ENCODE data around the gene GAGE10.
"Not testable (repeated sequence)": the region's sequence is repeated elsewhere in the genome, so short reads cannot be mapped to it uniquely, and the experiment has no call there.

Gene GAGE10

DNA sequence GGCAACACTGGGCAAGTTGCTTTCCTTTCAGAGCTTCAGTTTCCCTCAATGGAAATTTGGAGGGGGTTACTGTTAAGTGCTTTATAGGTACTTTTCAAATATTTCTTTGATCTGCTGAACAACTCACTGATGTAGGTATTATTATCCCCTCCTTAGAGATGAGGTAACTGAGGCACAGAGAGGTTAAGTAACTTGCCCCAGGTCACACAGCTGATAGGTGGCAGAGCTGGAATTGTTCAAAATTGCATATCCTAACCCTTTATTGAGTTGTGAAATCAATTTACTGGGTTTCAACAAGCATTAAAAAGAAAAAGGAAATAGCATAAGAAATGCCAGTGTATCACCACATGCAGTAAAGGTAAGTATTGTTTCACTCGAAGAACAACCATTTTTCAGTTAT lies 27.2 kb upstream of the GAGE10 start:
- DNase-seq (ENCODE audit: low read depth in 2 of 2), result no peak

DNA sequence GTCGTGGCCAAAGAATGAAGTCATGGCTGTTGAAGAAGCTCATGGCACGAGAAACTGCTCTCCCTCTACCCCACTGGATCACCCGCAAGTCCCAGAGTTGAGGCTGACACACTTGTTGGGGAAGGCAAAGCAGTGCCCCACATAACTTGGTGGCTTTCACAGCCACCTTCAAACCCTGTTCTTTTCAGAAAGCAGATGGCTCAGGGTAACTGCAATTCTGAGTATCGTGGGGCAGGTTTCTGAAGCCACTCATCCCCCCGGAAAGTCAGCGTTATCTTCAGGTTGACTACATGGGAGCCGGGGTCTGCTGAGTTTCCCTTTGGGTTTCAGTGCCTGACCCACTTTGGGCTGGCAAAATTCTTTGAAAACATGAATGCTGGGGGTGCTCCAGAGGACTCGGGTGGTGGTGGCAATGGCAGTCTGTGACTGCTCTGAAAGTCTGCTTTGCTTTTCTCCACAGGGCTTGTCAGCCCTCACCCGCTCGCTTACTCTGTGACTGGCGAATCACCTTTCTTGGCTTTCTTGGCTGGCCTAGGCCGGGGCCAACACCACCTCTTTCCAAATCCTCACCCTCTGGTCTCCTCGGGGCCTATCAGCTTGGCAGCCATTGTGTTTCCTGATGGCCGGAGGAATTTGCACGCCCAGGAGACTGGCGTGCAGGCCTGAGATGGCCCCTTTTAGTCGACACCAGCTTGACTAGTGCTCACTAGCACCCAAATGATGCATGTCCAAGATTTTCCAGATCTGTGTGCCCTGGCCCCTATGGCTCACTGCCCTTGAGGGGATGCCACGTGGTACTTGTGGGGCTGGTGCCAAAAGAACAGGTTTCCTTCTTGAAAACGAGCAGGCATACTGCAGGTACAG lies 26.5 kb upstream of the GAGE10 start:
- DNase-seq (ENCODE audit: low read depth in 2 of 2), result no peak

GRCh38 chrX:49277535-49277830 lies 26.0 kb upstream of the GAGE10 start:
- no peak for DNase-seq (ENCODE audit: low read depth in 2 of 2)

GRCh38 chrX:49278081-49278480 lies 25.4 kb upstream of the GAGE10 start:
- no peak for DNase-seq (ENCODE audit: low read depth in 2 of 2)

- no peak for DNase-seq (ENCODE audit: low read depth in 2 of 2)
Observed at GRCh38 chrX:49282647-49283011, 20.8 kb upstream of the GAGE10 start.

DNA sequence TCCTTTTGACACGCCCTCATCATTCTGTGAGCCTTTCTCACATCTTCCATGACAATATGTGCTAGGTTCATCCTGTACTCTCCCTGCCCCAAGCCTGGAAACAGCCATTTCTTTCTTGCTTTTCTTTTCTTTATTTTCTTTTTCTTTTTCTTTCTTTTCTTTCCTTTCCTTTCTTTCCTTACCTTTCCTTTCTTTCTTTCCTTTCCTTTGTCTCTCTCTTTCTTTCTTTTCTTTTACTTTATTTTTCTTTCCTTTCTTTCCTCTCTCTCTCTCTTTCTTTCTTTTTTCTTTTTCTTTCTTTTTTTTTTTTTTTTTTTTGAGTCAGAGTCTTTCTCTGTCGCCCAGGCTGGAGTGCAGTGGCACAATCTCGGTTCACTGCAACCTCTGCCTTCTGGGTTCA lies 19.2 kb upstream of the GAGE10 start:
- no peak for DNase-seq (ENCODE audit: low read depth in 2 of 2)

- DNase-seq (ENCODE audit: low read depth in 2 of 2), result no peak
Observed at GRCh38 chrX:49286136-49286535, 17.3 kb upstream of the GAGE10 start.

DNA sequence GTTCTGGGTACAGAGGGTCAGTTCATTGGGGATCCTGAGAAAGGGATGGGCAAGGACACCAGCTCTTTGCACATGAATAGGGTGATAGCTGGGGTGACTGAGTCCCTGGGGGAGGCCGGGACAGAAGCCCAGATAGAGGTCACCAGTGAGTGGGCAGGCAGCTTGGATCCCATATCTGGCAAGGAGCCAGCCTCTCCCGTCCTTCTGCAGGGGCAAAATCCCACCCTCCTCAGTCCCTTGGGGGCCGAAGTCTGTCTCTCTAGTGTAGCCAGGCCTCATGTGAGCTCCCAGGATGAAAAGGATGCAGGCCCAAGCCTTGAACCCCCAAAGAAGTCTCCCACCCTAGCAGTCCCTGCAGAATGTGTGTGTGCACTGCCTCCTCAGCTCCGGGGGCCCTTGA lies 16.9 kb upstream of the GAGE10 start:
- DNase-seq (ENCODE audit: low read depth in 2 of 2), result no peak

DNA sequence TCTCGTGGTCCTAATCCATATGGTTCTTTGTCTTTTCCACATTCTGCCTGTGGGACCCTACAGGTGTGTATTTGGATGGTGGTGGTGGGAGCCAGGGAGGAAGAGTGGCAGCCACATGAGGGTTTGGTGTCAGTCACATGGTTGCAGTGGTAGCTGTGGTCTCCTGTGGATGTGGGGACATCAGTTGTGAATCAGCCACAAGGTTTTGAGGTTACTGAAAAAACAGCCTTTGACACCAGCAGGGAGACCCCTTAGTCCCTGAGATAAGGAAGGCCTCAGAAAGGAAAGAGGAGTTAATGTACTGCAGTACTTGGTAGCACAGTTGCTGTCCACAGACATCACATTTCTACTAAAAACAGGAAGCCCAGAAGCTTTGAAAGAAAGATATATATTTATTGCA lies 15.8 kb upstream of the GAGE10 start:
- no peak for DNase-seq (ENCODE audit: low read depth in 2 of 2)

GRCh38 chrX:49290215-49290614 lies 13.2 kb upstream of the GAGE10 start:
- DNase-seq (ENCODE audit: low read depth in 2 of 2), result no peak

DNA sequence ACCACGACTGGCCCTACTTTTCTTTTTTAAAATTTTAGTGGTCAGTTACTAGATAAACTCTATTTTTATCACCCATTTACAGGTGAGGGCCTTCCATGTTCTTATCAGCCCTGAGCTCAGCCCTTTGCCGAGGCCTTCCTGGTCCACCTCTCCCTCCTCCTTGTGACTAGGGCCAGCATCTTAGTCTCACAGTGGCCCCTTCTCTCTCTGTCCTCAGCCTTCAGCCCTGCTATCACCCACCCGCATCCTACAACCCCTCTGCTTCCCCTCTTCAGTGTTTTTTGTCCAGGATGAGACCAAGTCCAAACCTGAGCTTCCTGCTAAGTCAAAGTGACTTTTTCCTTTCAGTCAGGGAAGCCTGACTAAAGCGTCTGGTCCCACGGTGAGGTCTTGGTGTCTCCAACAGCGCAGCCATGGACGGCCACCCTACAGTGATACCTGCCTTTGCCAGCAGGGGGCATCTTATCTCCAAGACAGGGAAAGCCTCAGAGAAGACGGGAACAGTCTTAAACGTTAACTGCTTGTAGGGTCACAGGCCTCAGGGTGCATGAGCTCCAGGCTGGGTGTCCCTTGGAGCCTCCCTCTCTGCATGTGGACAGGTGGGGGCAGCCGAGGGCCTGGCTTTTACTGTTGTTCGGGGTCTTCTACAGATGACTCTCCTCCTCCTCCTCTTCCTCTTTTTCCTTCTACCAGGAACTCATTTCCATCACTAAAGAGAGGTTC lies 11.7 kb upstream of the GAGE10 start:
- DNase-seq (ENCODE audit: low read depth in 2 of 2), result no peak

DNA sequence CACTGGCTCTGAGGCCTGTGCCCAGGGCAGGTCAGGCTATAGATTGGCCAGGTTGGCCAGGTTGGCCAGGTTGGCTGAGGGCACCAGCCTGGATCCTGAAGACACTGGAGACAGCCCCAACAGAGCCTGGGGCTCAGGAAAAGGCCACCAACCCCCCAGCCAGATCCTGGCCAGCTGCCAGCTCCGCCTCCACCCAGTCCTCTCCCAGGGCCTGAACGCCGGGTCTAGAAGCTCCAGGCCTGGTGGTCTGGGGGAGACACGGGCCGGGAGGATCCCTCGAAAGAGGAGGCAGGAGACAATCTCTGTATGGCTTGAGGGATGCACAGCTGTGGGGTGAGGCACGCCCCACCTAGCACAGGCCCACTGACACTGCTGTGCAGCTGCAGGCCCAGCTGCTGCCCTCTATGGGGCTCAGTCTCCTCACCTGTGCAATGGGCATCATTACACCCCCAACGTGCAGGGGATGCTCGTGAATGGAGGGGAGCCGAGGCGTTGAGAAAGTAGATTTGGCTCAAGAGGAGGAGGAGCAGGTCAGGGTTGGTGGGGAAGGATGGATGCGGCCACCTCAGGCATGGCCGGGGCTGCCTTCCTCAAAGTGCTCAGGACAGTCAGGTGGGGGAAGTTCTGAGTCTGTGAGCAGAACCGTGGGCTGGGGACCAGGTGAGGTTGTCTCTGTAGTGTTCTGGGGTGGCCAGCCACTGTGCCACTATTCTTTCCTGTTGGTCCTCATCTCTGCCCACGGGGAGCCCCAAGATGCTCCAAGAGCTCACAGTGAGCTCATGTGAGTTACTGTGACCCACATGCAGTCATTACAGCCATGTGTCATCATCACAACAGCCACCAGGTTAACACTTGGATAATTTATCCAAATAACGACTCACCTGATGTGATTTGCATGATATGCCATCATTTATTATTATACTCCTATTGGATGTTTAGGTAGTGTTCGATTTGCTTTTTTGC lies 10.8 kb upstream of the GAGE10 start:
- DNase-seq (ENCODE audit: low read depth in 2 of 2), result no peak

DNA sequence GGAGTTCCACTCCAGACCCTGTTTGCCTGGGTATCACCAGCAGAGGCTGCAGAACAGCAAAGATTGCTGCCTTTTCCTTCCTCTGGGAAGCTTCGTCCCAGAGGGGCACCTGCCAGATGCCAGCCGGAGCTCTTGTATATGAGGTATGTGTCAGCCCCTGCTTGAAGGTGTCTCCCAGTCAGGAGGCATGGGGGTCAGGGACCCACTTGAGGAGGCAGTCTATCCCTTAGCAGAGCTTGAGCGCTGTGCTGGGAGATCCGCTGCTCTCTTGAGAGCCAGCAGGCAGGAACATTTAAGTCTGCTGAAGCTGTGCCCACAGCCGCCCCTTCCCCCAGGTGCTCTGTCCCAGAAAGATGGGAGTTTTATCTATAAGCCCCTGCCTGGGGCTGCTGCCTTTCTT lies 4.2 kb upstream of the GAGE10 start:
- not testable (repeated sequence) for DNase-seq (ENCODE audit: low read depth in 2 of 2)

GRCh38 chrX:49300703-49301102 lies 2.7 kb upstream of the GAGE10 start:
- no peak for DNase-seq (ENCODE audit: low read depth in 2 of 2)

- not testable (repeated sequence) for DNase-seq (ENCODE audit: low read depth in 2 of 2)
Observed at GRCh38 chrX:49307775-49308174, 4.3 kb downstream of the GAGE10 start.

DNA sequence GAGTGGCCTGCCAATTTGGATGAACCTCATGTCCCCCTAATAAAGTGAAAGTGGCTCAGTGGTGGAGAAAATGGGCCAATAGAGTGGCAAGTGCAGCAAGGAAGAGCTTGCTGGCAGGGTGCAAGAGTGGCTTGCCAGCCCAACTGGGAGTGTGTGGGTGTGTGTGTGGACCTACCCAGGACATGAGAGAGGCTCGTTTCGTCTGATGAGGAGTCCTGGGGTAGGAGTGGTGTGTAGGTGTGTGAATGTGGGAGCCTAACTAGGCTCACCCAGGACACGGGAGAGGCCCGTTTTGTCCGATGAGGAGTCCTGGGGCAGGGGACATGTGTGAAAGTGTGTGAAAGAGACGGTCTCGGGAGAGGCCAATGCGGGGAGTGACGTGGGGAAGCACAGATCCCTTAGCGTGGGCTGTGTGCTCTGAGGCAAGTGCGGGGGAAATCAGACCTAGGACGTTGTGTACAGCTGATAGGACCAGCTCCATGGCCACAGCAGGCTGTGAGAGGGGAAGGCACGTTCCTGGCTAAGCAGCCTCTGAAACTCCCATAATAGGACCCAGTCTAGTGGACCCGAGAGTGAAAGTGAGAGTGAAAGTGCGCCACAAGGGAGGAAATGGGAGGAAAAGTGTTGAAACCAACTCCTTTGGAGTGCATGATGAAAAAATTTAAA lies 5.3 kb downstream of the GAGE10 start:
- DNase-seq (ENCODE audit: low read depth in 2 of 2), result peak in 1 of 2 donors; percentile 9

DNA sequence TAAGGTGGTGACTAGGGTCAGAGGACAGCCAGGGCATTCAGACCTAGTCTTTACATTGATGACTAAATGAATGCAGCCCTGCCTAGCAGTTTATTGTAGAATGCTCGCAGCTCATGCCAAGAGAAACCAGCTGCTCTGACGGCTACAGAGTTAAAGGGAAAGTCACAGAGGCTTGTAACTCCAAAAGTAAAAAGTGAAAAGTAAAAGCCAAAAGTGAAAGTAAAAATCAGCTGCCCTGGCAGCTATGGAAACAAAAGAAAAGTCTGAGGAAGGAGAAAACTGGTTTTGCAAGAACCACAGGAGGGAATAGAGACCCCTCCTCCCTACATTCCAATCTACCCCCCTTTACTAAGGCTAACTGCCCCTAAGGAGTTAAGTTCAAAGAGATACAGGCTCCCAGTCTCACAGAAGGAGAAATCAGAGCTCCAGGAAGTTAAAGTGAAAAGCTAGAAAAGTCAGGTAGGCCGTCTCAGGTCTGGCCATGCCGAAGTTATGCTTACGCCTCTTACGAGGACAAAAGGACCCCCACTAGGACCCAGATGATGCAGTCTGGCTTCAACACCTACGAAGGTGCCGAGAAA lies 6.0 kb downstream of the GAGE10 start:
- DNase-seq (ENCODE audit: low read depth in 2 of 2), result no peak

DNA sequence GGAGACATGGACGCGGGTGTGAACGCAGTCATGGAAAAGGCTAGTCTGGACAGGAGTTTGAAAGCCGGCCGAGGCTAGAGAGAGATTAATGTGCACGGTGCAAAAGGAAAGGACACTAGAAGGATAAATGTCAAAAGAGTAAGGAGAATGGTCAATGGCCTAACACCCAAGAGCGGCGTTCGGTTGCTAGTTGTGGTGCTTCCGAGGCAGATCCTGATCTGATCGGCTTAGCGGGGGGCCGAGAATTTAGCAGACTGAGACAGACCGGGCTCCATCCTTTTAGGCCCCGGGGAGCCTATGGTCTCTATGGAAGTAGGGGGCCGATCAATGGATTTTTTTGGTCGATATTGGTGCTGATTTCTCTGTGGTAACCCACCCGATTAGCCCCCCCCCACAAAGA lies 6.9 kb downstream of the GAGE10 start:
- no peak for DNase-seq (ENCODE audit: low read depth in 2 of 2)

DNA sequence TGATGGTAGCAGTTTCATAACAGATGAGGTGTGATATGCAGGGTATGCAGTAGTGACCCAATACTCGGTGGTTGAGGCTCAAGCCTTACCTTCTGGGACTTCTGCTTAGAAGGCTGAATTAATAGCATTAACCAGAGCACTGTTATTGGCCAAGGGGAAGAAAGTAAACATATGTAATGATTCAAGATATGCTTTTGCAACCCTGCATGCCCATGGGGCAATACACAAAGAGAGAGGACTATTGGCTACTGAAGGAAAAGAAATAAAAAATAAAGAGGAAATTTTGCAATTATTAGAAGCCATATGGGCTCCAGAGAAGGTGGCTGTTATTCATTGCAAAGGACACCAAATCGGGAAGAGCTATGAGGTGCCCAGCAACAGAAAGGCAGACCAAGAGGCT lies 8.7 kb downstream of the GAGE10 start:
- DNase-seq (ENCODE audit: low read depth in 2 of 2), result no peak

- DNase-seq (ENCODE audit: low read depth in 2 of 2), result no peak
Observed at GRCh38 chrX:49316085-49316484, 12.6 kb downstream of the GAGE10 start.

DNA sequence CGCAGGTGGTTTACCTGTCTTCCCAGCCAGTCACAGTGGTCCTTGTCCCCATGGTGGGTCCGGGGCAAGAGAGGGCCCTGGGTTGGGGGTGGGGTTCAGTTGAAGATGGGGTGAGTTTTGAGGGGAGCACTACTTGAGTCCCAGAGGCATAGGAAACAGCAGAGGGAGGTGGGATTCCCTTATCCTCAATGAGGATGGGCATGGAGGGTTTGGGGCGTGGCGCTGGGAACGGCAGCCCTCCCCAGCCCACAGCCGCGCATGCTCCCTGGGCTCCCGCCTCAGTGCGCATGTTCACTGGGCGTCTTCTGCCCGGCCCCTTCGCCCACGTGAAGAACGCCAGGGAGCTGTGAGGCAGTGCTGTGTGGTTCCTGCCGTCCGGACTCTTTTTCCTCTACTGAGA lies 18.3 kb downstream of the GAGE10 start, which contains the start of gene GAGE12J:
Gene GAGE12J, plus strand, starts transcription at position 301 of the 400 bp plus-strand sequence. CDS start 1,157 bp downstream, outside the sequence.
- not testable (repeated sequence) for DNase-seq (ENCODE audit: low read depth in 2 of 2)

Measured in activated CD8-positive, alpha-beta memory T cell treated with anti-CD3 and anti-CD28 coated beads for 4 hours (primary cell).